A549 treated with Hydrocortisone at 1 μM for 4 hours (cell line): ENCODE data around the gene BRD2. TPM values are rescaled to one million over a fixed set of nuclear protein-coding genes. Genes with fewer than 3 reads are reported as not detected.

ENCODE experiments used
- total RNA-seq: library from RNA; stranded (reverse); fragments of 200-300 nt; extraction: Qiagen RNA extraction; gene quantifications from 5 replicates; pipeline ENCODE4 v1.2.3, GENCODE V29; 2022

Gene BRD2
- 108 to 139 TPM (median 123 TPM) in 5 replicates for total RNA-seq

DNA sequence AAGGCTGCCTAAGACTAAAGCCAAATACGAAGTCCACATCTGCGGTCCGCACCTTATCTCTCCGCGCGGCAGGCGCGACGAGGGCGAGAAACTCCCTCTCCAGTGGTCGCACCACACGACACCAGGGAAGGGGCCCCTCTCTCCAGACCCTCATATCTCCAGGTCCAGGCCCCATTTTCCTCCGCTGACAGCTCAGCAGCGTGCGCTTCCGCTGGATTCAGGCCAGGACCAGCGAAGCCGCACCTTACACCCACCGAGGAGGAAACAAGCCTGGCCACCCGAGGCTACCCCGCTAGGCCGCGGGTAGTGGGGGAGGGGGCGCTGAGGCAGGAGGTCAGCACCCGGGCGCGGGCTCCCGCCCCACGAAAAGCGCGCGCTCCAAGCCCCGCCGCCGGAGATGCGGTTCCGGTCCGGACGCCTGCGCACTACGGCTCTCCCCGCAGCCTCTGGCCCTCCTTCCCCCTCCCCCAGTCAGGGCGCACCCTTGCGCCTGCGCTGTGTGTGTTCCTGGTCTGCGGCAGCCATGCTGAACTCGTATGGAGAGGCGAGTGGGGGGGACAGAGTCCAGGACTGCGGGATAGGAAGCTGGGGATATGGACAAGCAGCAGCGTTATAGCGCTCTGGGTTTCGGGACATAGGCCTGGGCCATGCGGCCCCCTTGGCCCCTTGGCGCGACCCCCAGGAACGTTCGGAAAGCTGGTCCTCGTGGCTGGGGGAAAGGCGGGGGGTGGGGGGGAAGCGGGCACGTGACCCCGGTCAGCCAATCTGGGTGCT, at the start of gene BRD2:
TSS of gene BRD2 (plus strand) at position 502 of the 774 bp plus-strand sequence. CDS start 4,305 bp downstream, outside the sequence.

DNA sequence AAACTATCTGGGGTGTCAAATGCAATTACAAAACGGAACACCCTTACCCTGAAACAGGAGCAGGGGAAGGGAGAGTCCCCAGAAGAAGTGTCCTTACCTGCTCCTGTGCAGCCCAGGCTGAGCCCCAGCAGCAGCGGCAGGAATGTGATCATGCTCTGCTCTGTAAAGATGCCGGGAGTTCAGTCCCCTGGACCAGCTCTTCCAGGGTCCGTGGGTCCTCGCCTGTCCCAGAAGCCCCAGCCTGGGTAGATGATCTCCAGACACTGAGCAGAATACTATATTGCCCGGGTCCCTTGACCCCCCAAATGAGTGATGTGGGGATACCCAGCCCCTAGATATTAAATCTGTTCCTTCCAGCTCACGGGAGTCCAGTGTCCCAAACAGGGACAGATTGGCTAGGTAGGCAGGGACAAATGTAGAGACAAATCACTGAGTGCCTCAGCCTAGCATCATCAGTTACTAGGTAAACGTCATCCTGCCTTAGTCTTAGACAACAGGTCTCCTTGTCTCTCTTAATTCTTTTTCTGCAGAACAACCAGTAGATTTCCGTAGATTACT, 27.7 kb upstream of the BRD2 start, which contains the start of gene HLA-DMB:
TSS of gene HLA-DMB (minus strand) at position 373 of the 558 bp plus-strand sequence. CDS start at position 152, 221 bp downstream.

DNA sequence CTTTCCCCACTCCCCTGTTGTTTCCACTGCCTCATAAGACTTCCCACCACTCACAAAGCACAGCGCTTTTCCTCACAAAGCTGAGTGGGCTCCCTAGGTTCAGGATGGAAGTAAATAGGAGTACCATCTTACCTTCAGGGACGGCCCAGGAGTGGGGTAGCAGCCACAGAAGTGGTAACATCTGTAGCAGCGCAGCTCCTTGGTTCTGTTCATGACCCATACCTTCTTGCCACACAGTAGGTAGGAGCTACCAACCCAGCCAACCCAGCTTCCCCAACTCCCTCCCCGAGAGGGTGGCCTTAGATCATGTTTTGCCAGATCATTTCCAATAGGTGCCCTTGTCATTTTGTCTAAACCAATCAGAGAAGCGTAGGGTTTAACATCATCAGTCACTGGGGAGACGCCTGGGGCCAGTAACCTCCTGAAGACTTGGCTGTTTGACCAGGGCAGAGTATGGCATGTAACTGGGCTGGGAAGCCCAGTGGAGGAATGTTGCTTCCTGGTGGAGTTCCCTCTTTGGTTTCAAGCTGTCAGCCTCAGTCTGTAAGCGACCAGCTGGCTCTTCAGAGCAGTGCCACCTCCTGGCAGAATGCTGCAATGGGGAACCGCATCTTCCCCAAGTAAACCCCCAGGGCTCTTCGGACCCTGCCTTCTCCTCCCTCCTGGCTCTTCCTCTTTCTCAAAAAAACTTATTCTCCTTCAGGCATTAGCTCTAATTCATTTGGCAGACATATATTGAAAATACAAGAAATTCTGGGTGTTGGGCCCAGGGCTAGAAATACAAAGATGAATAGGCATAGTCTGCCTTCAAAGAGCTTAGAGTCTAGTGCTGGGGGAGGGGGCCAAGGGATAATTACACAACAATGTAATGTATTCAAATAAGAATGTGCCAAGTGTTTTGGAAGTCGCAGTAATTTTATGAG, 15.3 kb upstream of the BRD2 start, which contains the start of gene HLA-DMA:
TSS of gene HLA-DMA (minus strand) at position 281 of the 923 bp plus-strand sequence. CDS start at position 220, 61 bp downstream.

DNA sequence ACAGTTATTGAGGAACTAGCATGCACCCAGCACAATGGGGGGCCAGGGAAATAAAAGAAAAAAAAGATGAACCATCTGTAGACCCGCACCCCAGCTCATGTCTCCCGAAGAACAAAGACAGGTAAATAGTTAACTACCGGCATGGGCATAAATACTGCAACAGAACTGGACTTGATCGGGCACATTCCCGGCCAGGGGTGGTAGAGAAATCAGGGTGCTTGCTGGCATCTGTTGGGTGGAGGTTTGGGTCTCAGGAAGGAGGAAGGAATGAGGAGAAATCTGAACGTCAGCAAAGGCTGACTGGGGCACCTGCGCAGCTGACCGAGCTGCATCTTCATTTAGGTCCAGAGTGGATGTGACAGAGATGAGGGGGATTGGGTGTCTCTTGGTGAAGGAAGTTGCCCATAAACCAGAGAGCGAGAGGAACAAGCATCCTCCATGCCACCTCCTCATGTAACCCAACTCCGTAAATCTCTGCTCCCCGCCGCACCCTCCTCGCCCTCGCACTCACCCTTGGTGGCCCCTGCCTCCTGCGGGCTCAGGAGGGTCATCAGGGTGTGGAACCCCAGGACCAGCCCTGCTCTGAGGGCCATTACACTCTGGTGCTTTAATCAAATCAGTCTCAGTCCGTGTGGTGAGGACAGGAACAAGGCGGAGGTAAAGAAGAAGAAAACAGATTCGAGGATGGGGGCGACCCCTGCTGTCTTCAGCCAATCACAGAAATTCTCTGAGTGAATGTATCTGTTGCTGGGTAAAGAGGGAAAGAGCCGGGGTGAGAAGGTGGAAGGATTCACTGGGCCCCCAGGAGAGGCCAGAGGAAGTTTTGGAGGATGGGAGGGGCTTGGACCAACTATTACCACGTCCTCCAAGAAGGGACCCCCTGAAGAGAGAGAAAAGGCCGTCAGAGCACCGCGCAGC, 40.8 kb downstream of the BRD2 start, which contains the start of gene HLA-DOA:
TSS of gene HLA-DOA (minus strand) at position 648 of the 918 bp plus-strand sequence.

Other genes with a start within 250 kb of the BRD2 start
- not detected in 5 replicates for gene HLA-DQA2, start 227.2 kb upstream of the BRD2 start, total RNA-seq
- gene HLA-DQB2, start 205.1 kb upstream of the BRD2 start, total RNA-seq: not detected in 5 replicates
- gene HLA-DOB, start 151.6 kb upstream of the BRD2 start, total RNA-seq: 0.10 to 0.21 TPM (median 0.15 TPM) in 5 replicates
- gene TAP2, start 129.9 kb upstream of the BRD2 start, total RNA-seq: 16.7 to 19.1 TPM (median 18.1 TPM) in 5 replicates
- 17.8 to 21.0 TPM (median 18.3 TPM) in 5 replicates for gene PSMB8, start 124.5 kb upstream of the BRD2 start, total RNA-seq
- gene TAP1, start 114.9 kb upstream of the BRD2 start, total RNA-seq: 34.2 to 38.2 TPM (median 35.0 TPM) in 5 replicates
- 14.2 to 22.6 TPM (median 18.0 TPM) in 5 replicates for gene PSMB9, start 114.4 kb upstream of the BRD2 start, total RNA-seq
- 1.4 to 2.2 TPM (median 1.7 TPM) in 5 replicates for gene HLA-DMB, start 27.6 kb upstream of the BRD2 start, total RNA-seq
- 3.2 to 3.9 TPM (median 3.3 TPM) in 5 replicates for gene HLA-DMA, start 15.5 kb upstream of the BRD2 start, total RNA-seq
- gene HLA-DOA, start 41.0 kb downstream of the BRD2 start, total RNA-seq: 0.06 TPM in 1 of 5 replicates, not detected in the others
- gene HLA-DPA1, start 105.1 kb downstream of the BRD2 start, total RNA-seq: 0.08 to 0.25 TPM in 2 of 5 replicates, not detected in the others
- 0.05 TPM in 1 of 5 replicates, not detected in the others for gene HLA-DPB1, start 107.4 kb downstream of the BRD2 start, total RNA-seq
- 0.52 to 0.93 TPM (median 0.73 TPM) in 5 replicates for gene COL11A2, start 223.9 kb downstream of the BRD2 start, total RNA-seq
- 18.4 to 21.6 TPM (median 20.6 TPM) in 5 replicates for gene RXRB, start 232.1 kb downstream of the BRD2 start, total RNA-seq
- 98.2 to 128 TPM (median 107 TPM) in 5 replicates for gene SLC39A7, start 232.3 kb downstream of the BRD2 start, total RNA-seq
- 12.2 to 16.7 TPM (median 14.9 TPM) in 5 replicates for gene HSD17B8, start 236.1 kb downstream of the BRD2 start, total RNA-seq
- gene RING1, start 239.9 kb downstream of the BRD2 start, total RNA-seq: 20.3 to 25.5 TPM (median 23.6 TPM) in 5 replicates